HCT116 (cell line): ENCODE data around the gene SMPDL3B. TPM values are rescaled to one million over a fixed set of nuclear protein-coding genes. Genes with fewer than 3 reads are reported as not detected.

ENCODE experiments used
- total RNA-seq: library from RNA; stranded (reverse); gene quantifications from one replicate; pipeline ENCODE4 v1.2.1, GENCODE V29; 2021; ENCODE audit not compliant: unreplicated experiment

SMPDL3B gene
- total RNA-seq, 1 experiment from 2014 or later, result 16.4 TPM

Other genes with a start within 250 kb of the SMPDL3B start
- 9.6 TPM for gene FAM76A, start 209.0 kb upstream of the SMPDL3B start, total RNA-seq
- gene STX12, start 161.8 kb upstream of the SMPDL3B start, total RNA-seq, result 27.6 TPM
- 57.4 TPM for gene PPP1R8, start 104.2 kb upstream of the SMPDL3B start, total RNA-seq
- 8.0 TPM for gene THEMIS2, start 62.5 kb upstream of the SMPDL3B start, total RNA-seq
- 55.5 TPM for gene RPA2, start 20.4 kb upstream of the SMPDL3B start, total RNA-seq
- gene XKR8, start 25.0 kb downstream of the SMPDL3B start, total RNA-seq, result 11.0 TPM
- 25.9 TPM for gene EYA3, start 153.6 kb downstream of the SMPDL3B start, total RNA-seq
- 1.3 TPM for gene PTAFR, start 241.7 kb downstream of the SMPDL3B start, total RNA-seq